Gastroesophageal sphincter (tissue), 4 donors: ENCODE data around the gene IL4. TPM values are rescaled to one million over a fixed set of nuclear protein-coding genes. Genes with fewer than 3 reads are reported as not detected.

Source experiments
- ATAC-seq: fragments of 150-250 bp; one replicate; pipeline ENCODE4 v1.9.1; 2016; ENCODE audit warnings: mild to moderate bottlenecking, moderate library complexity
- H3K27ac ChIP-seq, 4 donors: fragments of 200-600 bp; sonication (generic) in 3 of 4; 1 replicate in 3 of 4; 2 replicates in 1 of 4; pipeline ENCODE4 v1.5.1; 2016 to 2019
- H3K27me3 ChIP-seq: fragments of 200-600 bp; sonication (generic); one replicate; pipeline ENCODE4 v1.5.1; 2019
- H3K36me3 ChIP-seq, 2 donors: fragments of 200-600 bp; sonication (generic); one replicate each; pipeline ENCODE4 v1.5.1; 2019; ENCODE audit warnings: control low read depth in 1 of 2
- H3K4me1 ChIP-seq, 3 donors: fragments of 200-600 bp; sonication (generic); 1 replicate in 2 of 3; 2 replicates in 1 of 3; pipeline ENCODE4 v1.5.1; 2016 to 2019; ENCODE audit warnings: control low read depth in 2 of 3
- H3K4me3 ChIP-seq, 2 donors: fragments of 200-600 bp; sonication (generic); one replicate each; pipeline ENCODE4 v1.5.1; 2019; ENCODE audit warnings: mild to moderate bottlenecking in 1 of 2, moderate library complexity in 1 of 2
- H3K9me3 ChIP-seq, 3 donors: fragments of 200-600 bp; sonication (generic); one replicate each; pipeline ENCODE4 v1.5.1; 2017 to 2019; ENCODE audit warnings: control low read depth in 2 of 3
- EP300 ChIP-seq: sonication (generic); formaldehyde crosslinking; IDR thresholded peaks from one replicate; pipeline ENCODE4 v1.6.1; 2017; ENCODE audit warnings: antibody characterized with exemption, mild to moderate bottlenecking
- POLR2A ChIP-seq, 2 donors: fragments of 450-650 bp; IDR thresholded peaks; one replicate each; pipeline ENCODE4 v1.6.1; 2017; ENCODE audit warnings: antibody characterized with exemption in 2 of 2, mild to moderate bottlenecking in 2 of 2, moderate library complexity in 1 of 2
- POLR2AphosphoS5 ChIP-seq: sonication (generic); formaldehyde crosslinking; IDR thresholded peaks from one replicate; pipeline ENCODE4 v1.6.1; 2017; ENCODE audit warnings: antibody characterized with exemption
- WGBS, 2 donors: methylation state at CpG; one replicate each; pipeline ENCODE4 v1.1.5; 2018; ENCODE audit warnings: low coverage in 1 of 2; 5-methylcytosine and 5-hydroxymethylcytosine counted together
- total RNA-seq, 4 donors: library from RNA; depleted of rRNA; stranded (reverse); fragments of >200 nt; gene quantifications; one replicate each; pipeline ENCODE4 v1.1.0, GENCODE V29; 2016
- TF ChIP-seq, protein P1 (sequence below), 4 experiments: fragments of 200-600 bp in 2 of 4; fragments of 450-650 bp in 2 of 4; sonication (generic) in 1 of 4; IDR thresholded peaks; one replicate each; pipeline ENCODE4 v1.5.1; 2017 to 2019; ENCODE audit warnings: antibody characterized with exemption in 4 of 4, mild to moderate bottlenecking in 2 of 4, moderate library complexity in 2 of 4

The IL4 gene
- total RNA-seq, 4 donors from 2014 or later, result not detected

DNA sequence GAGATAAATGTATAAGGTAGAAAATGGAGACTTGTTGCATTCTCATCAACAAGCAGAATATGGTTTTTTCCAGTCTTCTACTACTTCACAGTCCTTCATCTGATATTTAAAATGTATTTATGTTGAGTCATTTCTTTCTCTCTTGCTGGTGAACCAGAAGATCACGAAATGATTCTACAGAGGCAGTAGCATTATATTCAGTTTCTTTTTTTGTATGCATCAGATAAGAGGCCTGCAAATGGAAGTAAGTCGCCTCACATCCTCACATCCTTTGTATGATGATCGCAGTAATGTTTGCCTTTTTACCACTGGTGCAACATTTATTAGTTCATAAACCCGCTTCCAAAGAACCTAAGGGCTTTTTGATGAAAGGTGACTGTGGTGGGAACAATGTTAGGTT lies 37.9 kb upstream of the IL4 start:
- no peak for ATAC-seq
- peaks cover 0 to 82% of the 10 kb centered on the region in 2 donors for H3K36me3 ChIP-seq
- H3K27me3 ChIP-seq, result no peaks in the 10 kb centered on the region
- no peak overlapping the region for H3K4me3 ChIP-seq
- no peaks in the 10 kb centered on the region for H3K9me3 ChIP-seq
- no peaks in the 10 kb centered on the region for H3K4me1 ChIP-seq
- 70 to 84% methylated on average over 4 of the region's 4 CpGs for WGBS, 2 donors
- H3K27ac ChIP-seq, result no peak overlapping the region
- TF ChIP-seq, protein P1, sequence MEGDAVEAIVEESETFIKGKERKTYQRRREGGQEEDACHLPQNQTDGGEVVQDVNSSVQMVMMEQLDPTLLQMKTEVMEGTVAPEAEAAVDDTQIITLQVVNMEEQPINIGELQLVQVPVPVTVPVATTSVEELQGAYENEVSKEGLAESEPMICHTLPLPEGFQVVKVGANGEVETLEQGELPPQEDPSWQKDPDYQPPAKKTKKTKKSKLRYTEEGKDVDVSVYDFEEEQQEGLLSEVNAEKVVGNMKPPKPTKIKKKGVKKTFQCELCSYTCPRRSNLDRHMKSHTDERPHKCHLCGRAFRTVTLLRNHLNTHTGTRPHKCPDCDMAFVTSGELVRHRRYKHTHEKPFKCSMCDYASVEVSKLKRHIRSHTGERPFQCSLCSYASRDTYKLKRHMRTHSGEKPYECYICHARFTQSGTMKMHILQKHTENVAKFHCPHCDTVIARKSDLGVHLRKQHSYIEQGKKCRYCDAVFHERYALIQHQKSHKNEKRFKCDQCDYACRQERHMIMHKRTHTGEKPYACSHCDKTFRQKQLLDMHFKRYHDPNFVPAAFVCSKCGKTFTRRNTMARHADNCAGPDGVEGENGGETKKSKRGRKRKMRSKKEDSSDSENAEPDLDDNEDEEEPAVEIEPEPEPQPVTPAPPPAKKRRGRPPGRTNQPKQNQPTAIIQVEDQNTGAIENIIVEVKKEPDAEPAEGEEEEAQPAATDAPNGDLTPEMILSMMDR (IDR thresholded peaks at IDR 0.05), result no peak
- TF ChIP-seq POLR2A (IDR thresholded peaks at IDR 0.05) (no peak), EP300 (no peak), POLR2AphosphoS5 (no peak)

DNA sequence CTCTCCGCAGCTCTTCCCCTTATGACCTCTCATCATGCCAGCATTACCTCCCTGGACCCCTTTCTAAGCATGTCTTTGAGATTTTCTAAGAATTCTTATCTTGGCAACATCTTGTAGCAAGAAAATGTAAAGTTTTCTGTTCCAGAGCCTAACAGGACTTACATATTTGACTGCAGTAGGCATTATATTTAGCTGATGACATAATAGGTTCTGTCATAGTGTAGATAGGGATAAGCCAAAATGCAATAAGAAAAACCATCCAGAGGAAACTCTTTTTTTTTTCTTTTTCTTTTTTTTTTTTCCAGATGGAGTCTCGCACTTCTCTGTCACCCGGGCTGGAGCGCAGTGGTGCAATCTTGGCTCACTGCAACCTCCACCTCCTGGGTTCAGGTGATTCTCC lies 36.5 kb upstream of the IL4 start:
- Histone ChIP-seq H3K4me1 (no peaks in the 10 kb centered on the region), H3K27me3 (no peaks in the 10 kb centered on the region), H3K27ac (no peak overlapping the region), H3K4me3 (no peak overlapping the region), H3K36me3 (peaks cover 0 to 85% of the 10 kb centered on the region in 2 donors), H3K9me3 (no peaks in the 10 kb centered on the region)
- TF ChIP-seq, protein P1 (IDR thresholded peaks at IDR 0.05), result no peak
- TF ChIP-seq POLR2A (IDR thresholded peaks at IDR 0.05) (no peak), POLR2AphosphoS5 (no peak), EP300 (no peak)
- WGBS, 2 donors, result 94 to 100% methylated on average over 1 to 4 of the region's 4 CpGs
- no peak for ATAC-seq

DNA sequence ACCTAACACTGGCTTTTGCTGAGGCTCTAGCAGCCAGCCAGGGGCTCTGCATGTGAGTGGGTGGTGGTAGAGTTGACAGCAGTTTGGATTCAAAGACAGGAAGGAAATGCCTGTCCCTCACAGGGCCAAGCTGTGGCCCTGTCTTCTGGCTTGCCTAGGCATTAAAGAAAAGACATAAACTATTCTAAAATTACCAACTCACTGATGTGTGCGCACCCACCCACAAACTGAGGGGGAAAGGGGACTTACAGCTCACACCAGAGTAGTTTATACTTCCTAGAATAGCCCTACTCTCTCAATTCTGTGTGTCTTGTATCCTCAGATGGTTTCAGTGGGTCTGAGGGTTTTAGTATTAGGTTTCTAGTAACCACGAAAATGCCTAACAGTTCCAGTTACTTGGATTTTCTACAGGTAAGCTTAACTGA lies 34.1 kb upstream of the IL4 start:
- 70 to 72% methylated on average over 2 of the region's 2 CpGs for WGBS, 2 donors
- H3K4me1 ChIP-seq, result no peaks in the 10 kb centered on the region
- no peaks in the 10 kb centered on the region for H3K9me3 ChIP-seq
- no peak overlapping the region for H3K4me3 ChIP-seq
- TF ChIP-seq POLR2A (IDR thresholded peaks at IDR 0.05), result no peak
- TF ChIP-seq, protein P1 (IDR thresholded peaks at IDR 0.05), result no peak
- TF ChIP-seq POLR2AphosphoS5, result no peak
- TF ChIP-seq EP300, result no peak
- no peak overlapping the region for H3K27ac ChIP-seq
- H3K36me3 ChIP-seq, result peaks cover 0 to 94% of the 10 kb centered on the region in 2 donors
- ATAC-seq, result no peak
- no peaks in the 10 kb centered on the region for H3K27me3 ChIP-seq

DNA sequence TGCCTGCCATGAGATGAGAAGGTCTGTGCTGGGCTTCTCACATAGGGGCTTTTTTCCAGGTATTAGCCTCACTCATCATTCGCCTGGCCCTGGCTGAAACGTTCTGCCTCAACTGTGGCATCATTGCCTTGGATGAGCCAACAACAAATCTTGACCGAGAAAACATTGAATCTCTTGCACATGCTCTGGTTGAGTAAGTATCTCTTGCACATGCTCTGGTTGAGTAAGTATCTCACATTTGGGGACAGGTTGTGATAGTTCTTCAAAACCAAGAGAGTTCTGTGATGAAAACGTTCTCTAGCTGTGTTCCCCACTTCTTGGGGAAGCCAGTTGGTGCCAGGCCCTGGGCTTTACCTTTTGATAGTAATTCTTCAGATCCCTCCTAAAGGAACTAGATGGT lies 33.2 kb upstream of the IL4 start:
- WGBS, 2 donors, result 76 to 100% methylated on average over 3 to 4 of the region's 4 CpGs
- TF ChIP-seq, protein P1 (IDR thresholded peaks at IDR 0.05), result no peak
- TF ChIP-seq EP300, result no peak
- no peak for TF ChIP-seq POLR2AphosphoS5
- TF ChIP-seq POLR2A (IDR thresholded peaks at IDR 0.05), result no peak

DNA sequence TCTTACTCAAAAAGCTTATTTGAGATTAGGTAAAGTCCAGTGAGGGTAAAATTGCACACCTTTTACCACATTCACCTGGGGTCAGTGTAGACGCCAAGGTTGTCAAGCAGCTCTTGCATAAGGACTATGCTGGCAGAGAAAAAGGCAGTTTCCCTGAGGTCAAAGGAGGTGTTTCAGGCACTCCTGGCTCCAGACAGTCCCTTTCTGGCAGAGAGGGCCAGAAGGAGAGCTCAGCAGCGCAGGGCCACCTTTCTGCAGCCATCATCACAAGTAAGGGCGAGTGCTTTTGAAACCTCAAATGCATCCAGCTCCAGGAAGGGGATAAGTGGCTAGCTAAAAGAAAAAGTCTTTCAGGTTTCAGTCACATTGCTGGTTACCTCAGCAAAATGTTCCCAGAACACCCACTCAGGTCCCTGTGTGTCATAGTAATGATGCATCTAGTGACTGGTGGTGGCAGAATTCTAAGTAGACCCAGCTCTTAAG lies 32.5 kb upstream of the IL4 start:
- Histone ChIP-seq H3K36me3 (peaks cover 0 to 90% of the 10 kb centered on the region in 2 donors), H3K9me3 (no peaks in the 10 kb centered on the region), H3K4me1 (no peaks in the 10 kb centered on the region), H3K27me3 (no peaks in the 10 kb centered on the region), H3K4me3 (no peak overlapping the region), H3K27ac (no peak overlapping the region)
- ATAC-seq, result no peak
- TF ChIP-seq POLR2A (IDR thresholded peaks at IDR 0.05) (no peak), POLR2AphosphoS5 (no peak), EP300 (no peak)
- TF ChIP-seq, protein P1 (IDR thresholded peaks at IDR 0.05), result no peak
- WGBS, 2 donors, result 97% methylated on average over 3 of the region's 3 CpGs; no CpG with 5 or more reads in 1 of the 2 donors

More for the DNA sequence above, 33.2 kb upstream of the IL4 start:
- H3K27ac ChIP-seq, result no peak overlapping the region
- H3K4me3 ChIP-seq, result no peak overlapping the region
- no peak for ATAC-seq
- peaks cover 0 to 95% of the 10 kb centered on the region in 2 donors for H3K36me3 ChIP-seq
- H3K9me3 ChIP-seq, result no peaks in the 10 kb centered on the region
- H3K4me1 ChIP-seq, result no peaks in the 10 kb centered on the region
- no peaks in the 10 kb centered on the region for H3K27me3 ChIP-seq
